GM19467 (cell line): ENCODE results near the gene IL17REL.

Experiments used
- ATAC-seq: cut with Tn5 transposase; IDR thresholded peaks from one replicate; pipeline ENCODE4 v1.9.1; 2021; ENCODE audit warnings: mild to moderate bottlenecking, moderate library complexity; ENCODE audit not compliant: unreplicated experiment

IL17REL gene

GRCh38 chr22:50027639-50028537 lies 15.3 kb upstream of the IL17REL start:
- ATAC-seq = no peak

- ATAC-seq = no peak
Measured at GRCh38 chr22:50025993-50026392, 13.4 kb upstream of the IL17REL start.

- ATAC-seq = no peak
Measured at GRCh38 chr22:50022171-50022819, 9.7 kb upstream of the IL17REL start.

GRCh38 chr22:50020606-50021005 lies 8.0 kb upstream of the IL17REL start:
- ATAC-seq = no peak

- no peak for ATAC-seq
Measured at GRCh38 chr22:50019316-50019715, 6.8 kb upstream of the IL17REL start.

GRCh38 chr22:50018608-50019285 lies 6.2 kb upstream of the IL17REL start:
- ATAC-seq = no peak

- ATAC-seq = no peak
Measured at GRCh38 chr22:50017701-50018224, 5.2 kb upstream of the IL17REL start.

GRCh38 chr22:50016988-50017700 lies 4.6 kb upstream of the IL17REL start:
- no peak for ATAC-seq

- ATAC-seq = no peak
Measured at GRCh38 chr22:50016308-50016987, 3.9 kb upstream of the IL17REL start.

- ATAC-seq = no peak
Measured at GRCh38 chr22:50015451-50016307, 3.1 kb upstream of the IL17REL start.

GRCh38 chr22:50014655-50015401 lies 2.3 kb upstream of the IL17REL start:
- no peak for ATAC-seq

GRCh38 chr22:50014053-50014501 lies 1.5 kb upstream of the IL17REL start:
- no peak for ATAC-seq

- no peak for ATAC-seq
Measured at GRCh38 chr22:50011447-50012210, 936 bp downstream of the IL17REL start.

GRCh38 chr22:50010676-50011446 lies 1.7 kb downstream of the IL17REL start:
- no peak for ATAC-seq

- ATAC-seq = no peak
Measured at GRCh38 chr22:50009765-50010675, 2.5 kb downstream of the IL17REL start.

GRCh38 chr22:50009251-50009650 lies 3.3 kb downstream of the IL17REL start:
- ATAC-seq = no peak
